HS-5 (cell line): ENCODE measurements around the gene SAMM50.
A peak's percentile ranks its signal among the peaks of the same experiment; 100 is the strongest.

ENCODE experiments used
- DNase-seq: peaks from one replicate; pipeline ENCODE4 v3.0.0-alpha.2; 2012; ENCODE audit warnings: low read depth

Gene SAMM50

GRCh38 chr22:43976861-43977795 is 21.9 kb downstream of the SAMM50 start:
- DNase-seq: no peak

DNA sequence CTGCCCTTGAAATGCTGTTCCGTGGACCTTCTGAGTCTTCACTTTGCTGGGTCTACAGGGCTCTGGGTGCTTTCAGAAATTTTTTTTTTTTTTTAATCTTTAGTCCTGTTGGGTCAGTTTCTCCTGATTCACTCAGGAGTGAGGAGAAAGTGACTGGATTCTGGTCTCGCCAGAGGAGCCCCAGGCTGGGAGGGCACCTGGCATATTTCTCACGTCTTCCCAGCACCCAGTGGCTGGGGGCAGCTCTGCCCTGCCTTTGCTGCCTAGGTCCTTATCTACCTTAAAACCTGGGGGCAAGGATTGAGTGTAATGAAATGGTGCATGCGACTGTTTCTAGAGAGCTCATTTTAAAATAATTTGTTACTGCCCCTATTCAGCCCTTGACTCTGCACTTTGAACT is 23.3 kb downstream of the SAMM50 start:
- DNase-seq: no peak

- DNase-seq: no peak
Observed at GRCh38 chr22:43980579-43980978, 25.3 kb downstream of the SAMM50 start.

GRCh38 chr22:43980996-43981395 is 25.8 kb downstream of the SAMM50 start:
- no peak for DNase-seq

- no peak for DNase-seq
Observed at GRCh38 chr22:43983808-43984207, 28.6 kb downstream of the SAMM50 start.

DNA sequence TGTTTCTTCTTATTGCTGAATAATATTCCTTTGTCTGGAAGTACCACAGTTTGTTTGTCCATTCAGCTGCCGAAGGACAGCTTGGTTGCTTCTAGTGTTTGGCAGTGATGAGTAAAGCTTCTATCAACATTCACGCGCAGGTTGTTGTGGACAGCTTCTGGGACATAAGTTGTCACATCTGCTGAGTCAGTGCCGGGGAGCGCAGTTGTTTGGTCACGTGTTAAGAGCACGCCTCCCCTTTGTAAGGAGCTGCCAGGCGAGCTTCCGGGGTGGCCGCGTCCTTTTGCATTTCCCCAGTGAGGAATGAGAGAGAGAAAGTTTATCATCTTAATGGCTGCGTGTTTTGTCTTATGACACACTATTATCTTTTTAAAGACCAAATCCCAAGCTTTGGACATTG is 30.3 kb downstream of the SAMM50 start:
- no peak for DNase-seq

DNA sequence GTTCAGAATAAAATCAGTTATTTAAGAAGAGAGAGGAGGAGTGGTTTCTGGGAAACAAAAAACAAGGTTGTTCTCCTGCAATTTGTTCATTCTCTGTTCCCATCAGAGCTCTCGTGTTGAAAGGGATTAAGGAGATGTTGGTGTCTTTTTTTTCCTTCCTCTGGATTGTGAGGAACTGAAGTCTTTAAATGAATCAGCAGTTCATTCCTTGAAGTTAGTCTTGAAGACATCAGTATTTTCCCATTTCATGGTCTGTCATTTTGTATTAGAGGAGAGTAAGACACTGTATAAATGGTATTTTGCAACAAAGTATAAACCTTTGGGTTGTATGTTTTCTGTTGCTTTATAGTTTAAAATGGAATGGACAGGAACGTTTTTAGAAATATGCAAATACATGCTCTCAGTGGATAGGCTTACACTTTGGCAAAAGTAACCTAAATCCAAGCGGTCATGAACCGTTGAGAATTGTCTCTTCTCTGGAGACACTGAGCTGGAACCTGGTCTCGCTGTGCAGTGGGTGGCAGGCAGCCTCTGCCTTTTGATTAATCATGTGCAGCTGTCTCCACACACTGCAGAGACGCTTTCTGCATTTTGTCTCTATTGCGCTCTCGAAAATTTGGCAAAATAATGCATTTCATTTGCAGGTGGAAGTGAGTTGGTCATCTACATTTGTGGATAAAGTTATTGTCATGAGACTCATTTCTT is 33.0 kb downstream of the SAMM50 start:
- DNase-seq: no peak

DNA sequence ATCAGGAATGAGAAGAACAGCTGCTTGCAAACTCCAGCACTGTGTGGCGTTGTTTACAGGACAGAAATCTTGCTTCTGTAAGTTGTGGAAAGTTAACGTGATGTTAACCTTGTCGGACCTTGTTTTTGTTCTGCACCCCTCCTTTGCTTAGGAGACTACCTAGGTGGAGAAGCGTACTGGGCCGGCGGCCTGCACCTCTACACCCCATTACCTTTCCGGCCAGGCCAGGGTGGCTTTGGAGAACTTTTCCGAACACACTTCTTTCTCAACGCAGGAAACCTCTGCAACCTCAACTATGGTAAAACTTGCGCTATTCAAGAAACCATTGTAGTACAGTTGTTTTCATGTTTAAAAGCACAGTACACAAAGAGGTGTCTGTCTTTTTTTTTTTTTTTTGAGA is 33.7 kb downstream of the SAMM50 start:
- no peak for DNase-seq

- no peak for DNase-seq
Observed at GRCh38 chr22:43990044-43990443, 34.8 kb downstream of the SAMM50 start.

DNA sequence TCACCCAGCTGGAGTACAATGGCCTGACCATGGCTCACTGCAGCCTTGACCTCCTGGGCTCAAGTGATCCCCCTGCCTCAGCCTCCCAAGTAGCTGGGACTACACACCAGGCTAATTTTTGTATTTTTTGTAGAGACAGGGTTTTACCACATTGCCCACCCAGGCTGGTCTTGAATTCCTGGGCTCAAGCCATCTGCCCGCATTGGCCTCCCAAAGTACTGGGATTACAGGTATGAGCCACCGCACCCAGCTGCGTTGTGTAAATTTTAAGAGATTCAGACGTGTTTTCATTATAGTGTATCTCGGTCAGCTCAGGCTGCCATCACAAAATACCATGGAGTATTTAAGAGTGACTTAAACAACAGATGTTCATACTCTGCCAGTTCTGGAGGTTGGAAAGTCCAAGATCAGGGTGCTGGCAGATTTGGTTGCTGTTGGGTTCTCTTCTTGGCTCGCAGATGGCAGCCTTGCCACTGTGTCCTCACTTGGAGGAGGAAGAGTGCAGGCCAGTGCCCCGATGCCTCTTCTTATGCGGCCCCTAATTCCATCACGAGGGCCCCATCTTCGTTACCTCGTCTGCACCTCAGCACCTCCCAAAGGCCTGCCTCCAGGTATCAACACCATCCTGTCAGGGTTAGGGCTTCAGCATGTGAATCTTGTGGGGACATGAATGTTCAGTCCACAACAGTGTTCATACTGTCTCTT is 36.2 kb downstream of the SAMM50 start:
- no peak for DNase-seq

DNA sequence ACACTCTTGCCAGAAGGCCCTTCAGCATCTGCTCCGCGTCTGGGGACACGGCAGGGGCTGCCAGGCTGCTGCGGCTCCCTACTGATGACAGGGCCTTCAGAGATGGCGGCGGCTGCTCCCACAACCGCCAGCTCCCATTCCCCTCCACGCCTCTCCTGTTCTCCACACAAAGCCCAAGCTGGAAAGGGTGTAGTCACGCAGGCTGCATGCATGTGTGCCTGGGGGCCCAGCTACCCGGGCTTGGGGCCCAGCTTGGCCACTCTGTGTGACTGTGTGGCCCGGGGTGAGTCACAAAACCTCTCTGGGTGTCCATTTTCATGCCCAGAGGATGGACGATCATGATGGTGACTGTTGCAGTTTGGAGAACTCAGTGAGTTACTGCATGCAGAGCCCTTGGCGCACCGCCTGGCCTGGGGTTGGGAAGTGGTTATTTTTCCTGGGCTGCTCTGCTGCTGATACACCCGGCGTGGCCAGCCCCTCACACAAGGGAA is 37.1 kb downstream of the SAMM50 start:
- no peak for DNase-seq

DNA sequence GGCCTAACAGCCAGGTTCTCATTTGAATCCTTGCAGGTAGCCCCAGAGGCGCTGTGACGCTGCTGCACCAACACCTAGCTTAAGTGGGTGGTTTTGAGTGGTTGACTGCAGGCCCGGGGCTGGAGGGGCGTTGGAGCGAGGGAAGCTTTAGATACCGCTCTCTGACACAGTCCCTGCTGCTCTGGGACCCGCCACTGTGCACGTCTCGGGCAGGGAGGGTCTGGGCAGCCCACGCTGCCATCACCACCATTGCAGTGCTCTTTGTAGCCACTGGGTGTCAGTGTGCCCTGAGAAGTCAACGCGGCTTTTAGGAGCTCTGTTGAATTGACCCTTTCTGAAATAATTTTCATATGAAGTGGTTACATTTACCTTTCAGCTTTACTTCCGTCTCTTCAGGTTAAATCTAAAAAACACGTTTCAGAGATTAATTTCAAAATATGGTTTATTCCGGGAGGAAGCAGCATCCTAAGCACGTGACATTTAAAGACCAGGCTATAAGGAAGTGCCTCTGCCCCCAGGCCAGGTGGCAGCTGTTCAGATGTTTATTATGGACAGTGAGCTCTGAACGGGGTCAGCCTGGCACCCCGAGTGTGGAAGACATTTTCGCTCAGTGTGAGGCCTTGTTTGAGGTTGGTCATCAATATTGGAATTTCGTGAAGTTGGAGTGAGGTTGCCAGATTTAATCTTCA is 38.0 kb downstream of the SAMM50 start:
- DNase-seq: peak; percentile 5

DNA sequence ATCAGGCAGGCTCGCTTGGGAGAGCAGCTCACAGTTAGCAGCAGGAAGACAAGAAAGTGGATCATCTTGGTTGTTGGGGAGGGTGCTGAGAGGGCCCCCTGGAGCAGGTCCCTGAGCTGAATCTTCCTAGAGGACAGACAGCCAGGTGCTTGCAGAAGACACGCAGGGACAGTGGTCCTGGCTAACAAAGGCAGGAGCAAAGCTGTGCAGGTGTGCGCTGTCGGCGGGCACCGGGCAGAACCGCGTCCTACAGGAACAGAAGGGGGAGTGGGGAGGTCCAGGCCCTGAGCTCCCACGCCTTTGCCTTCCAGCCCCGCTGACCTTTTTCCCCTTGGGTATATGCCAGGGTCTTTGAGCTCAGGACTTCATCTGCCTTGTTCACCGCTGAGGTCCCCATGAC is 38.8 kb downstream of the SAMM50 start:
- no peak for DNase-seq

DNA sequence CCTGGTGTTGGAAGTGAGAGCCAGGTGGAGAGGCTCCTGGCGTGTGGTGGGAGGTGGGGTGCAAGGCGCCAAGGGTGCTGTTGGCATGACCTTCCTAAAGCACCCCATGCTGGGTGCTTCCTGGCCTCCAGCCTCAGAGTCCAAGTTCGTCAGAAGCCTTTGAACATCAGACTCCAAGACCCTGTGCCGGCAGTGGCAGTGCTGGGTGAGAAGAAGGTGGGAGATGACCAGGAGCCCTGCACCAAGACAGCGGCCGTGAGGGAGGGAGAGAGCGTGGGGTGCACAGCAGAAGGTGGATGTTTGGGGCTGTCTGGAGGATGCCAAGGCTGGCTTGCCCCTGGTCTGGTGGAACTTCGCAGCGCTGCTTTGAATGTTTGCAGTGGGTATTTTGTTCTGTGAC is 39.2 kb downstream of the SAMM50 start:
- no peak for DNase-seq

DNA sequence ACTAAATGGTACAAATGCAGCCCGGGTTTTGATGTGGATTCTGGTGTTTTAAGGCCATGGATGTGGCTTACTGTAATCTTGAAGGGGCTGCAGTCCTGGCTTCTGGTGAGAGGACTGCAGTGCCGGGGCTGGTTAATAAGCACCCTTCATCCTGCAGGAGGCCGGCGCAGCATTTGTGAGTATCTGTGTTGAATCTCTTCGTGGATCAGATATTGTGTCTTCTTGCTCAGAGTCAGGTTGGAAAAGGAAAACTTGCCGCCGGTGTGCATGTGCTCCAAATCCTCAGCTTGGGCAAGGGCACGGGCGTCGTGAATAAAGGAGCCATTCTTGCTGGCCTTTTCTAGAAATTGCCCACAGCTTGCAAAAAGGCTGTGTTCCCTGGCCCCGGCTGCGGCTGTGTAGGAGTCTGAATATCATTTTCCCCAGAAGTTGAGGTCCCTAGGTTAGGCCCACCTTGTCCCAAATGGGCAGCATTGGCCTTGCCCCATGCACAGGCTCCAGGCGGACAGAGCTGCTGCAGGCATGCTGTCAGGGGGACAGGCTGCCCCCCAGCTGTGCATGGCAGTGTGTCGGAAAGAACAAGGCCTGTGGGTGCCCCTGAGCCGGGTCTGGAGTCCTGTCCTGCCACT is 39.9 kb downstream of the SAMM50 start:
- DNase-seq: no peak

- DNase-seq: no peak
Observed at GRCh38 chr22:43995798-43996169, 40.5 kb downstream of the SAMM50 start.

GRCh38 chr22:43996170-43996980 is 41.1 kb downstream of the SAMM50 start:
- no peak for DNase-seq

GRCh38 chr22:43996981-43997265 is 41.7 kb downstream of the SAMM50 start:
- no peak for DNase-seq

GRCh38 chr22:43998679-43999264 is 43.5 kb downstream of the SAMM50 start:
- DNase-seq: no peak

DNA sequence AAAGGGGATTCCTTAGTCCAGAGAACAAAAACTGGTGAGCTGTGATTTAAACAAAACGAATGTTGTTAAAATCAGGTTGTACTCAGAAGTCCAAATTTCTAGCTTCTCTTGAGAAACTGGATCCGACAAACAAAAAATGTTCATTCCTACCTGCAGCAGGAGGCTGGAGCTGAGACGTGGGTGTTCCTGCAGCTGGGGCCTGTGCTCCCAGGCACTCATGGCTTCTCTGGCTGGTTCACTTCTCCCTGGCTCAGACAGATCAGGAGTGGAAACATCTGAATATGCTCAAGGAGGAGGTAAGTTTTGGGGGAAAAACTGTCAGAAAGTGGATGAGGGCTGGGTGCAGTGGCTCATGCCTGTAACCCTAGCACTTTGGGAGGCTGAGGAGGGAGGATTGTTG is 44.1 kb downstream of the SAMM50 start:
- DNase-seq: no peak

DNA sequence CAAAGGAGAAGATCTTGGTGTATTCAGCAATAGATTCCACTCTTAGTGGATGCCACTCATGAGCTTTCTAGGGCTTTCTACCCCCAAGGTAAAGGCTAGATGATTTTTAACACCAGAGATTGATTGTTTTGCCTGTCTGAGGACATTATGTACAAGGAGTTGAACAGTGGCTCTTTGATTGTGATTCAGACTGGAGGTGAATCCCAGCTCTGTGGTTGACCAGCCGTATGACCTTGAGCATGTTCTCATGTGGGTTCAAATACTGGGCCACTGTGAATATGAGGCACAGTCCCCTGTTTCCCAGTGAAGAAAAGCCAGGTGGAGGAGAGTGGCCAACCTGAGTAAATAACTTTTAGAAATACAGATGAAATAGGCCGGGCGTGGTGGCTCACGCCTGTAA is 44.9 kb downstream of the SAMM50 start:
- DNase-seq: no peak
